HT-29 (cell line): ENCODE results near the gene SEC61B. TPM values are rescaled to one million over a fixed set of nuclear protein-coding genes. Genes with fewer than 3 reads are reported as not detected.
A peak's percentile ranks its signal among the peaks of the same experiment; 100 is the strongest.

ENCODE experiments used
- DNase-seq: peaks from one replicate; pipeline ENCODE4 v3.0.0-alpha.2; 2015; ENCODE audit warnings: low spot score
- total RNA-seq: library from RNA; depleted of rRNA; stranded (reverse); fragments of >200 nt; shearing (Covaris generic); gene quantifications from 2 replicates; pipeline ENCODE4 v1.2.3, GENCODE V29; 2014; rRNA removed

SEC61B gene
- 116 and 125 TPM in 2 replicates for total RNA-seq

- peak; percentile 91 for DNase-seq
These were observed at the start of gene SEC61B, which contains the start of gene ALG2 for GRCh38 chr9:99221621-99222415. SEC61B (plus strand) TSS chr9:99222282; CDS start chr9:99222364, 82 bp downstream. ALG2 (minus strand) TSS chr9:99221942; CDS start chr9:99221894, 48 bp downstream.

- no peak for DNase-seq
These were observed 48.2 kb upstream of the SEC61B start for GRCh38 chr9:99173570-99174504.

GRCh38 chr9:99176527-99177013, 45.5 kb upstream of the SEC61B start:
- no peak for DNase-seq

GRCh38 chr9:99177576-99178366, 44.3 kb upstream of the SEC61B start:
- DNase-seq, result no peak

GRCh38 chr9:99178912-99179872, 42.9 kb upstream of the SEC61B start:
- no peak for DNase-seq

GRCh38 chr9:99180199-99180598, 41.9 kb upstream of the SEC61B start:
- DNase-seq, result no peak

GRCh38 chr9:99180662-99181061, 41.4 kb upstream of the SEC61B start:
- no peak for DNase-seq

GRCh38 chr9:99181206-99181605, 40.9 kb upstream of the SEC61B start:
- DNase-seq, result no peak

- no peak for DNase-seq
These were observed 40.5 kb upstream of the SEC61B start for GRCh38 chr9:99181621-99182020.

- no peak for DNase-seq
These were observed 39.7 kb upstream of the SEC61B start for GRCh38 chr9:99182356-99182755.

- no peak for DNase-seq
These were observed 38.5 kb upstream of the SEC61B start for GRCh38 chr9:99183616-99184015.

- no peak for DNase-seq
These were observed 38.0 kb upstream of the SEC61B start for GRCh38 chr9:99184110-99184474.

GRCh38 chr9:99184475-99185347, 37.4 kb upstream of the SEC61B start:
- DNase-seq, result peak; percentile 89

- no peak for DNase-seq
These were observed 36.8 kb upstream of the SEC61B start for GRCh38 chr9:99185348-99185632.

- DNase-seq, result no peak
These were observed 36.1 kb upstream of the SEC61B start for GRCh38 chr9:99185934-99186333.

GRCh38 chr9:99187311-99187710, 34.8 kb upstream of the SEC61B start:
- no peak for DNase-seq

- no peak for DNase-seq
These were observed 32.9 kb upstream of the SEC61B start for GRCh38 chr9:99189186-99189585.

- no peak for DNase-seq
These were observed 32.0 kb upstream of the SEC61B start for GRCh38 chr9:99189887-99190596.
